ENCODE results near the gene UBLCP1. TPM values are rescaled to one million over a fixed set of nuclear protein-coding genes. Genes with fewer than 3 reads are reported as not detected.

The UBLCP1 gene
- total and polyA plus RNA-seq, 2 donors (not counting 1 experiment from before 2014, with no cell fraction given) = 13.9 to 30.4 TPM

GRCh38 chr5:159324986-159325385 lies 61.9 kb downstream of the UBLCP1 start:
- H3K79me2 ChIP-seq (ENCODE audit: control insufficient read depth, insufficient read depth, low read length) = no peaks in the 10 kb centered on the region
- DNase-seq (ENCODE audit: low read depth in 2 of 2) = peak in 1 of 2 donors; percentile 45
- H3K27me3 ChIP-seq (ENCODE audit: control insufficient read depth, insufficient read depth, low read length) = no peaks in the 10 kb centered on the region
- no peak for TF ChIP-seq EZH2 (IDR thresholded peaks at IDR 0.05; ENCODE audit: low read length, missing control alignments)
- H4K20me1 ChIP-seq (ENCODE audit: control insufficient read depth, extremely low read depth, insufficient read depth, low read length) = no peaks in the 10 kb centered on the region
- H3K9me3 ChIP-seq (ENCODE audit: control insufficient read depth, insufficient read depth, low read depth, low read length) = no peaks in the 10 kb centered on the region
- H3K36me3 ChIP-seq (ENCODE audit: control insufficient read depth, insufficient read depth, low read length) = no peaks in the 10 kb centered on the region
- no peak overlapping the region for H3K4me2 ChIP-seq (ENCODE audit: extremely low read depth, insufficient read depth, low read length)
- peaks cover 5% of the 10 kb centered on the region for H3K4me1 ChIP-seq (ENCODE audit: control insufficient read depth, extremely low read depth, insufficient read depth, low read length)
- H2AFZ ChIP-seq (ENCODE audit: low read length) = no peak overlapping the region
- no peak overlapping the region for H3K27ac ChIP-seq (ENCODE audit: insufficient read depth, low read length)
- H3K4me3 ChIP-seq (replicated peaks in 1 of 4; ENCODE audit: control extremely low read depth in 1 of 4, insufficient read depth in 1 of 4, low read depth in 3 of 4, low read length in 4 of 4) = no peak overlapping the region
- no peak overlapping the region for H3K9ac ChIP-seq (ENCODE audit: insufficient read depth, low read length)

GRCh38 chr5:159330131-159330800 lies 67.2 kb downstream of the UBLCP1 start, which contains the start of gene IL12B:
TSS of gene IL12B (minus strand) at chr5:159330487. CDS start at chr5:159326782, 3,705 bp downstream.
- Histone ChIP-seq H3K79me2 (ENCODE audit: control insufficient read depth, insufficient read depth, low read length) (no peaks in the 10 kb centered on the region), H3K4me2 (ENCODE audit: extremely low read depth, insufficient read depth, low read length) (peak within 1 kb of the TSS; percentile 80), H3K4me1 (ENCODE audit: control insufficient read depth, extremely low read depth, insufficient read depth, low read length) (peaks cover 6% of the 10 kb centered on the region), H3K9ac (ENCODE audit: insufficient read depth, low read length) (peak within 1 kb of the TSS; percentile 67), H3K27ac (ENCODE audit: insufficient read depth, low read length) (no peak within 1 kb of the TSS), H3K36me3 (ENCODE audit: control insufficient read depth, insufficient read depth, low read length) (no peaks in the 10 kb centered on the region), H3K9me3 (ENCODE audit: control insufficient read depth, insufficient read depth, low read depth, low read length) (no peaks in the 10 kb centered on the region), H2AFZ (ENCODE audit: low read length) (no peak within 1 kb of the TSS), H4K20me1 (ENCODE audit: control insufficient read depth, extremely low read depth, insufficient read depth, low read length) (no peaks in the 10 kb centered on the region), H3K27me3 (ENCODE audit: control insufficient read depth, insufficient read depth, low read length) (no peaks in the 10 kb centered on the region), H3K4me3 (replicated peaks in 1 of 4; ENCODE audit: control extremely low read depth in 1 of 4, insufficient read depth in 1 of 4, low read depth in 3 of 4, low read length in 4 of 4) (peak within 1 kb of the TSS in 3 of 4 experiments; percentile 32 to 57 (median 46))
- peak; percentile 35 to 64 for DNase-seq (ENCODE audit: low read depth in 2 of 2)
- TF ChIP-seq EZH2 (IDR thresholded peaks at IDR 0.05; ENCODE audit: low read length, missing control alignments) = no peak
- TF ChIP-seq CTCF (conservative IDR thresholded peaks at IDR 0.05 in 1 of 2, IDR thresholded peaks at IDR 0.05 in 1 of 2; ENCODE audit: low read depth in 1 of 2, low read length in 2 of 2) = no peak

- Histone ChIP-seq H3K27me3 (ENCODE audit: control insufficient read depth, insufficient read depth, low read length) (no peaks in the 10 kb centered on the region), H3K9ac (ENCODE audit: insufficient read depth, low read length) (peak overlapping the region; percentile 67), H3K79me2 (ENCODE audit: control insufficient read depth, insufficient read depth, low read length) (no peaks in the 10 kb centered on the region), H2AFZ (ENCODE audit: low read length) (peak overlapping the region; percentile 72), H3K27ac (ENCODE audit: insufficient read depth, low read length) (peak overlapping the region; percentile 16), H4K20me1 (ENCODE audit: control insufficient read depth, extremely low read depth, insufficient read depth, low read length) (no peaks in the 10 kb centered on the region), H3K4me2 (ENCODE audit: extremely low read depth, insufficient read depth, low read length) (peak overlapping the region; percentile 80), H3K9me3 (ENCODE audit: control insufficient read depth, insufficient read depth, low read depth, low read length) (no peaks in the 10 kb centered on the region), H3K4me1 (ENCODE audit: control insufficient read depth, extremely low read depth, insufficient read depth, low read length) (peaks cover 6% of the 10 kb centered on the region), H3K36me3 (ENCODE audit: control insufficient read depth, insufficient read depth, low read length) (no peaks in the 10 kb centered on the region), H3K4me3 (replicated peaks in 1 of 4; ENCODE audit: control extremely low read depth in 1 of 4, insufficient read depth in 1 of 4, low read depth in 3 of 4, low read length in 4 of 4) (peak overlapping the region; percentile 1 to 57 (median 39))
- TF ChIP-seq EZH2 (IDR thresholded peaks at IDR 0.05; ENCODE audit: low read length, missing control alignments) (no peak), CTCF (conservative IDR thresholded peaks at IDR 0.05 in 1 of 2, IDR thresholded peaks at IDR 0.05 in 1 of 2; ENCODE audit: low read depth in 1 of 2, low read length in 2 of 2) (peak; percentile 60 to 66)
- peak; percentile 43 to 50 for DNase-seq (ENCODE audit: low read depth in 2 of 2)
Measured at GRCh38 chr5:159331093-159331973, 68.2 kb downstream of the UBLCP1 start.

All from fibroblast of lung (primary cell).